ENCODE data around the gene SRCAP.
A peak's percentile ranks its signal among the peaks of the same experiment; 100 is the strongest.

Gene SRCAP

DNA sequence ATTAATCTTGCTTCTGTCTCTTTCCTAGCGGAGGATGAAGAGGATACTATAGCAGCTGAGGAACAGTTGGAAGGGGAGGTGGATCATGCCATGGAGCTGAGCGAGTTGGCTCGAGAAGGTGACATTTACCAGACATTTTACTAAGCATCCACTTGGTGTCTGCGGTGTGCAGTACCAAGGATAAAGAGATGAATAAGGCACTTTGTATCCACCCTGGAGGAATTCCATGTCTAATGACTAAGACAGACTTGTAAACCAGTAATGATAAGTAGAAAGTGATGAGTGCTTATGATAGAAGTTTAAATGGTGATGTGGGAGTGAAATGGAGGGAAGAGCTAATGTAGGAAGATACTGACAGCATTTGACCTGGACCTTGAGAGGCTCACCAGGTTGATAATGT is 12.0 kb downstream of the SRCAP start:
- CTCF ChIA-PET = interaction anchor here (1.1 kb wide), 1 partner anchor 12 kb away, joined by 3 read pairs; no protein-coding TSS in a partner anchor
- H3K9me3 ChIP-seq (ENCODE audit: control insufficient read depth, insufficient read depth, low read depth, low read length) = no peaks in the 10 kb centered on the region
- no peak overlapping the region for H3K4me3 ChIP-seq (ENCODE audit: low read depth, low read length)
- H3K27ac ChIP-seq (ENCODE audit: extremely low read depth, low read depth, low read length) = no peak overlapping the region
- TF ChIP-seq ZSCAN5A (tag by site-specific recombination; IDR thresholded peaks at IDR 0.05) (no peak), ZSCAN23 (tag by site-specific recombination; IDR thresholded peaks at IDR 0.05) (no peak), ZBTB21 (tag by site-specific recombination; IDR thresholded peaks at IDR 0.05) (no peak), ZBTB17 (tag by site-specific recombination; IDR thresholded peaks at IDR 0.05) (no peak), ZNF324 (tag by site-specific recombination; IDR thresholded peaks at IDR 0.05) (no peak), ZNF785 (tag by site-specific recombination; IDR thresholded peaks at IDR 0.05) (no peak), GLI2 (tag by site-specific recombination; IDR thresholded peaks at IDR 0.05; ENCODE audit: borderline replicate concordance, low read depth) (no peak), ZNF792 (tag by site-specific recombination; IDR thresholded peaks at IDR 0.05) (no peak), ZNF23 (tag by site-specific recombination; IDR thresholded peaks at IDR 0.05; ENCODE audit: borderline replicate concordance) (no peak), ZNF558 (tag by site-specific recombination; IDR thresholded peaks at IDR 0.05) (no peak), ZFHX2 (tag by site-specific recombination; conservative IDR thresholded peaks at IDR 0.05) (no peak)
- no peaks in the 10 kb centered on the region for H3K4me1 ChIP-seq (ENCODE audit: control insufficient read depth, insufficient read depth, low read length)
- POLR2A ChIA-PET = interaction anchor here (0.5 to 3.8 kb wide), 3 partner anchors 25 to 94 kb away, joined by 3 to 14 read pairs (median 3); partner anchors contain the start of gene PHKG2
- H3K36me3 ChIP-seq (ENCODE audit: control insufficient read depth in 2 of 2, insufficient read depth in 1 of 2, low read length in 2 of 2) = peaks cover 84 to 97% of the 10 kb centered on the region in 2 experiments

GRCh38 chr16:30711712-30712111 is 12.7 kb downstream of the SRCAP start:
- Histone ChIP-seq H3K36me3 (ENCODE audit: control insufficient read depth in 2 of 2, insufficient read depth in 1 of 2, low read length in 2 of 2) (peaks cover 81 to 97% of the 10 kb centered on the region in 2 experiments), H3K27ac (ENCODE audit: extremely low read depth, low read depth, low read length) (no peak overlapping the region), H3K9me3 (ENCODE audit: control insufficient read depth, insufficient read depth, low read depth, low read length) (no peaks in the 10 kb centered on the region), H3K4me1 (ENCODE audit: control insufficient read depth, insufficient read depth, low read length) (no peaks in the 10 kb centered on the region), H3K4me3 (ENCODE audit: low read depth, low read length) (no peak overlapping the region)
- ChIA-PET POLR2A (interaction anchor here (0.5 to 3.8 kb wide), 2 partner anchors 25 to 36 kb away, joined by 3 to 14 read pairs; partner anchors contain the start of gene PHKG2), CTCF (interaction anchor here (1.1 kb wide), 1 partner anchor 11 kb away, joined by 3 read pairs; no protein-coding TSS in a partner anchor)
- TF ChIP-seq ZNF645 (tag by site-specific recombination; IDR thresholded peaks at IDR 0.05) = no peak
- TF ChIP-seq, protein P1, sequence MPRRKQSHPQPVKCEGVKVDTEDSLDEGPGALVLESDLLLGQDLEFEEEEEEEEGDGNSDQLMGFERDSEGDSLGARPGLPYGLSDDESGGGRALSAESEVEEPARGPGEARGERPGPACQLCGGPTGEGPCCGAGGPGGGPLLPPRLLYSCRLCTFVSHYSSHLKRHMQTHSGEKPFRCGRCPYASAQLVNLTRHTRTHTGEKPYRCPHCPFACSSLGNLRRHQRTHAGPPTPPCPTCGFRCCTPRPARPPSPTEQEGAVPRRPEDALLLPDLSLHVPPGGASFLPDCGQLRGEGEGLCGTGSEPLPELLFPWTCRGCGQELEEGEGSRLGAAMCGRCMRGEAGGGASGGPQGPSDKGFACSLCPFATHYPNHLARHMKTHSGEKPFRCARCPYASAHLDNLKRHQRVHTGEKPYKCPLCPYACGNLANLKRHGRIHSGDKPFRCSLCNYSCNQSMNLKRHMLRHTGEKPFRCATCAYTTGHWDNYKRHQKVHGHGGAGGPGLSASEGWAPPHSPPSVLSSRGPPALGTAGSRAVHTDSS (tag by site-specific recombination; IDR thresholded peaks at IDR 0.05) = peak; percentile 92

DNA sequence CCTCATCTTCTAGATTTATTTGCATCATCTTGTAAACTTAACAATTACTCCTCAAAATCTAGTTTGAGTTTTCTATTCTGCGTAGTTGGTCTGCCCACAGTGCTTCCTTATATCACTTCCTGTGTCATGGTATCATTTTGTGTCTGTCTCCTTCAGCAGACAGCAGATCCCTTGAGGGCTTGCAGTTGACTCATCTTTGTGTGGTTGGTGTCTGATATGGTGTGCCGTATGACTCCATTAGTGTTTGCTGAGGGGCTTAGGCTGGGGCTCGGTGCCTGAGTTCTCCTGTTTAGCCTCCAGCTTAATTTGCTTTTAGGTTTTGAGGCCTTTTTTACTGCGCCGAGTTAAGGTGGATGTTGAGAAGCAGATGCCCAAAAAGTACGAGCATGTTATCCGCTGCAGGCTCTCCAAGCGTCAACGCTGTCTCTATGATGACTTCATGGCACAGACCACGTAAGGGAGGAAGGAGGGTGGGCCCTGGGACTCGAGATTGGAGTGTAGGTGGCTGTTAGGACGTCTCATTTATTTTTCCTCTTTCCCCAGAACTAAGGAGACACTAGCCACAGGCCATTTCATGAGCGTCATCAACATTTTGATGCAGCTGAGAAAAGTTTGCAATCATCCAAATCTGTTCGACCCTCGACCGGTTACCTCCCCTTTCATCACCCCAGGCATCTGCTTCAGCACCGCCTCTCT is 16.9 kb downstream of the SRCAP start:
- peaks cover 82 to 93% of the 10 kb centered on the region in 2 experiments for H3K36me3 ChIP-seq (ENCODE audit: control insufficient read depth in 2 of 2, insufficient read depth in 1 of 2, low read length in 2 of 2)
- no peak overlapping the region for H3K4me3 ChIP-seq (ENCODE audit: low read depth, low read length)
- no peak overlapping the region for H3K27ac ChIP-seq (ENCODE audit: extremely low read depth, low read depth, low read length)
- ChIA-PET POLR2A (interaction anchor here (0.7 kb wide), 1 partner anchor 45 kb away, joined by 3 read pairs; no protein-coding TSS in a partner anchor), CTCF (interaction anchor here (0.6 to 0.9 kb wide), 2 partner anchors 21 to 306 kb away, joined by 4 read pairs; no protein-coding TSS in a partner anchor)
- no peak for TF ChIP-seq ZNF146 (tag by site-specific recombination; IDR thresholded peaks at IDR 0.05)
- TF ChIP-seq, protein P2, sequence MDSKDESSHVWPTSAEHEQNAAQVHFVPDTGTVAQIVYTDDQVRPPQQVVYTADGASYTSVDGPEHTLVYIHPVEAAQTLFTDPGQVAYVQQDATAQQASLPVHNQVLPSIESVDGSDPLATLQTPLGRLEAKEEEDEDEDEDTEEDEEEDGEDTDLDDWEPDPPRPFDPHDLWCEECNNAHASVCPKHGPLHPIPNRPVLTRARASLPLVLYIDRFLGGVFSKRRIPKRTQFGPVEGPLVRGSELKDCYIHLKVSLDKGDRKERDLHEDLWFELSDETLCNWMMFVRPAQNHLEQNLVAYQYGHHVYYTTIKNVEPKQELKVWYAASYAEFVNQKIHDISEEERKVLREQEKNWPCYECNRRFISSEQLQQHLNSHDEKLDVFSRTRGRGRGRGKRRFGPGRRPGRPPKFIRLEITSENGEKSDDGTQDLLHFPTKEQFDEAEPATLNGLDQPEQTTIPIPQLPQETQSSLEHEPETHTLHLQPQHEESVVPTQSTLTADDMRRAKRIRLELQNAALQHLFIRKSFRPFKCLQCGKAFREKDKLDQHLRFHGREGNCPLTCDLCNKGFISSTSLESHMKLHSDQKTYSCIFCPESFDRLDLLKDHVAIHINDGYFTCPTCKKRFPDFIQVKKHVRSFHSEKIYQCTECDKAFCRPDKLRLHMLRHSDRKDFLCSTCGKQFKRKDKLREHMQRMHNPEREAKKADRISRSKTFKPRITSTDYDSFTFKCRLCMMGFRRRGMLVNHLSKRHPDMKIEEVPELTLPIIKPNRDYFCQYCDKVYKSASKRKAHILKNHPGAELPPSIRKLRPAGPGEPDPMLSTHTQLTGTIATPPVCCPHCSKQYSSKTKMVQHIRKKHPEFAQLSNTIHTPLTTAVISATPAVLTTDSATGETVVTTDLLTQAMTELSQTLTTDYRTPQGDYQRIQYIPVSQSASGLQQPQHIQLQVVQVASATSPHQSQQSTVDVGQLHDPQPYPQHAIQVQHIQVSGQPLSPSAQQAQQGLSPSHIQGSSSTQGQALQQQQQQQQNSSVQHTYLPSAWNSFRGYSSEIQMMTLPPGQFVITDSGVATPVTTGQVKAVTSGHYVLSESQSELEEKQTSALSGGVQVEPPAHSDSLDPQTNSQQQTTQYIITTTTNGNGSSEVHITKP (tag by site-specific recombination; IDR thresholded peaks at IDR 0.05) = peak; percentile 61
- no peaks in the 10 kb centered on the region for H3K4me1 ChIP-seq (ENCODE audit: control insufficient read depth, insufficient read depth, low read length)
- no peaks in the 10 kb centered on the region for H3K9me3 ChIP-seq (ENCODE audit: control insufficient read depth, insufficient read depth, low read depth, low read length)

Measured in HEK293 (cell line).